DOHH2 (cell line): ENCODE measurements around the gene MACROH2A2.

ENCODE experiments used
- CTCF ChIP-seq: fragments of 200-600 bp; sonication (generic); IDR thresholded peaks from one replicate; pipeline ENCODE4 v1.5.1; 2014; ENCODE audit warnings: antibody characterized with exemption, mild to moderate bottlenecking, low read depth, low read length; ENCODE audit not compliant: poor library complexity, severe bottlenecking
- EZH2phosphoT487 ChIP-seq: fragments of 200-600 bp; sonication (generic); IDR thresholded peaks from 2 replicates; pipeline ENCODE4 v1.6.1; 2017; ENCODE audit warnings: borderline replicate concordance, mild to moderate bottlenecking, antibody characterized with exemption, low read length, moderate library complexity, mixed read lengths

- TF ChIP-seq CTCF (no peak), EZH2phosphoT487 (no peak)
Measured at GRCh38 chr10:70066190-70066589, 13.5 kb downstream of the MACROH2A2 start.
